Measurements from ENCODE around the gene TRIO.

DNA sequence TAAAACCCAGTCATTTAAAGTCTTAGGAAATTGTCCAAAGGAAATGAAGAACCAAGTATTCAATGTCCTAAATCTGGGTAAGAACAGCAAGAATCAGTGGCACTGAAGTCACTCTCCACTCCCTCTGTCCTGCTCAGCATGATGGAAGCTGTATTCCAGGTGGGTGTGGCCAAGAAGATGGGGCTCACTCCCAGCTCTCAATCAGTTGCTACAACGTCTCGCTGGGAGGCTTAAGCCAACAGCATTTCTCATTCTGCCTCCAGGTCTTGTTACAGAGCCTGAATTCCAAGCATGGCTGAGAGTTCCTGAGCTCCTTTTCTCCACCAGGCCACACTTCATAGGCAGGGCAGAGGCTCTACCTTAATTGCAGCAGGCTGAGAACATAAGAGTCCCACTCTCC is 41.2 kb upstream of the TRIO start:
- no peak for TF ChIP-seq CTCF (IDR thresholded peaks at IDR 0.05; ENCODE audit: insufficient read depth, low read length, poor library complexity, severe bottlenecking)
- no peak for TF ChIP-seq EZH2phosphoT487 (conservative IDR thresholded peaks at IDR 0.05; ENCODE audit: low read length)
